ACHN (cell line): ENCODE measurements around the gene HPCAL4.

Experiments used
- DNase-seq: peaks from one replicate; pipeline ENCODE4 v3.0.0-alpha.2; 2015
- in situ Hi-C: cut with HindIII; loops from 2 replicates; pipeline ENCODE4 v1.10.0; 2017; ENCODE audit warnings: low sequenced_read_pairs, low pct_ligation_motif_present, low pct_unique_long_range_greater_than_20kb

HPCAL4 gene

GRCh38 chr1:39711104-39711965 lies 20.1 kb upstream of the HPCAL4 start:
- in situ Hi-C loops = no loop called here
- DNase-seq = no peak

DNA sequence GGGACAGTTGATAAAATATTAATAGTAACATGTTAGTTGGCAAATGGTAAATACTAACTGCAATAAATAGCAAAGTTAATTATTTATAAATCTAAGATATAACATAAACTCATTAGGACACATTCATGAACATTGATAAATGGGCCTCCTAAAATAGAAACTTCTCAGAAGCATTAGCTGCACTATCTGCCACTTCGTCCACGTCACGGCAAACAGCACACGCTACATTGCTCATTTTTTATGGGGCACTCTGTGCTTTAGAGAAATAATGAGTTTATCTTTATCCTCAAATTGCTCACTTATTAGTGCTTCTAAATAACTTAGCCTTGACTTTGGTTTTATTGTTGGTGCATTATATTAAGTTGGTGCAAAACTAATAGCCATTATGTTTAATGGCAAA lies 16.3 kb upstream of the HPCAL4 start:
- DNase-seq = no peak
- in situ Hi-C loops = no loop called here

DNA sequence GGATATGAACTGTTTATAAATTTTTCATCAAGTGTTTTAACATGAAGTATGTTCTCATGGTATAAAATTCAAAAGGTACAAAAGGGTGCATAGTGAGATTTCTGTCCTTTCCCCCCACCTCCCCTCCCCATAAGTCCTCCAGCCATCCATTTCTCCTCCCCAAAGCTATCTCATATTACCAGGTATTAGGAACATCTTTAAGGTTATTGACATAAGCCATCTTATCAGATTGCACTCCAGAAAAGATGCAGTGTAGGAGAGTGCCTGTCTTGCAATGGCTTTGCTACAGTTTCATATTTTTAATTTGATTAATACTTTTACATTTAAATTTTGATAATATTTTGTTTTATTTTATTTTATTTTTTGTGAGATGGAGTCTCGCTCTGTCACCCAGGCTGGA lies 13.5 kb upstream of the HPCAL4 start:
- no peak for DNase-seq

GRCh38 chr1:39701049-39701439 lies 9.8 kb upstream of the HPCAL4 start:
- in situ Hi-C loops = no loop called here
- no peak for DNase-seq

More for the DNA sequence above, 13.5 kb upstream of the HPCAL4 start:
- in situ Hi-C loops = no loop called here

- no peak for DNase-seq
- in situ Hi-C loops = no loop called here
Measured at GRCh38 chr1:39700348-39700747, 9.1 kb upstream of the HPCAL4 start.

DNA sequence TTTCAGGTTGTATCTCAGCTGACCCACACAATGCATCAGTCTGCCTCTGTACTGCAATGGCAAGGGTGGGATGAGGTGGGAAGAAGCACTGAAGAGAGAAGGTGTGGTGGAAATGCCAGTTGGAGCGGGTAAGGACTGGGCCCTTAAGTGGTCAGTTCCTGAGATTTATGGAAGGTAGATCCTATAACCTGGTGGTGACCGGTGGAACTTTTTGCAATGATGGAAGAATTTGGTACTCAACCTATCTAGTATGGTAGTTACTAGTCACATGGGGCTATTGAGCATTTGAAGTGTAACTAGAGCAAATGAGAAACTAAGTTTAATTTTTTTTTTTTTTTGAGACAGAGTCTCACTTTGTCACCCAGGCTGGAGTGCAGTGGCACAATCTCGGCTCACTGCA lies 8.2 kb upstream of the HPCAL4 start:
- DNase-seq = no peak
- in situ Hi-C loops = no loop called here

GRCh38 chr1:39698568-39698967 lies 7.3 kb upstream of the HPCAL4 start:
- DNase-seq = no peak
- in situ Hi-C loops = no loop called here

- in situ Hi-C loops = no loop called here
- no peak for DNase-seq
Measured at GRCh38 chr1:39696448-39696847, 5.2 kb upstream of the HPCAL4 start.

- DNase-seq = no peak
- in situ Hi-C loops = no loop called here
Measured at GRCh38 chr1:39695016-39695415, 3.8 kb upstream of the HPCAL4 start.

GRCh38 chr1:39694026-39694425 lies 2.8 kb upstream of the HPCAL4 start:
- in situ Hi-C loops = no loop called here

DNA sequence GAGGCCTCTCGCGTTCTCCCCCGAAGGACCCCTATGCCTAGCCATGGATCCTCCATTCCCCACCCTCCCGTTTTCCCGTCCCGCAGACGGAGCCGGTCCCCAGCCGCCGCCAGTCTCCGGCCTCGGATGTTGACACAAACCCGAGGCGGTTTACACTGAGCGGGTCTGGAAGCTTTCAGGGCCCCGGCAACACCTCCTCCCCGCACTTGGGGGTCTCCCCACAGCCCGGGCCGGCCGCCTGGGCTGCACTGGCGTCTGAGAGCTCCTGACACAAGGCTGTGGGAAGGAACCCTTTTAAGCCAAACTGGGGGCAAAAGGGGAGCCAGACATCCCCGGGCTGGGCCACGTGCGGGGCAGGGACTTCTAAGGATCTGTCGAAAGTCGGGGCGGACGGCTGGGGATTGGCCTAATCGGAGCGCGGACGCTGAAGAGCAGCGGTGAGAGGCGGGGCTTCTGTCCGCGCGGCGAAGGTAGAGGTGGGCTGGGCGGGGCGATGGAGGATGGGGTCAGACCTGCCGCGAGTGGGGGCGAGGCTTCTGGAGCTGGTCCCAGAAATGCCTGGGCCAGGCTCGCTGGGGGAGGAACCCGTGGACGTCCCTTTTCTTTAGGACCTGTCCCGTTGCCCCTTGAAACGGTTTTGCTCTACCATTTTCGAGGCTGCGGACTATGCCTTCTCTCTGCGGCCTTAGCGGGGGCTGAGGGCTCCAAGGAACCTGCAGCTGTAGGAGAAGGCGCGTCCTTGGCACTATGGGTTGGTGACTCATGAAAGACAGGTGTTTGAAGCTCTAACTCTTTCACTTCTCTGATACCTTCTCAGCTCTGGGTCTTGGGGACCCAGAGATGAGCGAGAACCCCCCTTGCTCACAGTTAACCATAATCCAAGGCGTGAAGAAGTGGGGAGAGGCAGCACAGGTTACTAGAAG lies 1.2 kb upstream of the HPCAL4 start:
- in situ Hi-C loops = no loop called here
- DNase-seq = no peak

More at GRCh38 chr1:39694026-39694425, 2.8 kb upstream of the HPCAL4 start:
- peak; percentile 18 for DNase-seq

- DNase-seq = no peak
Measured at GRCh38 chr1:39690794-39691382, 345 bp downstream of the HPCAL4 start.

GRCh38 chr1:39690225-39690624 lies 1.0 kb downstream of the HPCAL4 start:
- in situ Hi-C loops = no loop called here
- no peak for DNase-seq

More at GRCh38 chr1:39690794-39691382, 345 bp downstream of the HPCAL4 start:
- in situ Hi-C loops = no loop called here

- in situ Hi-C loops = no loop called here
Measured at GRCh38 chr1:39689635-39690034, 1.6 kb downstream of the HPCAL4 start.

GRCh38 chr1:39689214-39689613 lies 2.0 kb downstream of the HPCAL4 start:
- in situ Hi-C loops = no loop called here
- no peak for DNase-seq

More at GRCh38 chr1:39689635-39690034, 1.6 kb downstream of the HPCAL4 start:
- DNase-seq = no peak

DNA sequence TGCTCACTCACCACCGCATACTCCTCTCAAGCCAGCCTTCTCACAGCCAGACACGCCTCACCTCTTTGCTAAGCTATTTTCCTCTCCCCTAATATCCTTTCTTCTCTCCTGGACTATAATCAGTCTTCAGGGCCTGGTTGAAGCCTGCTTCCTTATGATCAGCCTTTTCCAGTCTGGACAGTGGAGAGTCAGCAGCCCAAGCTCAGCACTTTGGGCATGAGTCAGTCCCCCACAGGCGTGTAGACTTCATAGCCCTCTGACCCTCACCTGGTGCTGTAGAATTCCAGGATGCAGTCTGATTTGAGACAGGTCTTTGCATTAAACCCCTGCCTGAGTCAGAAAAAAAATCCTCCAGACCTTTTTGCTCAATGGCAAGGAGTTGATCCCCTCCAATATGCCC lies 2.5 kb downstream of the HPCAL4 start:
- in situ Hi-C loops = no loop called here
- DNase-seq = no peak

- in situ Hi-C loops = no loop called here
- no peak for DNase-seq
Measured at GRCh38 chr1:39687243-39687642, 4.0 kb downstream of the HPCAL4 start.

DNA sequence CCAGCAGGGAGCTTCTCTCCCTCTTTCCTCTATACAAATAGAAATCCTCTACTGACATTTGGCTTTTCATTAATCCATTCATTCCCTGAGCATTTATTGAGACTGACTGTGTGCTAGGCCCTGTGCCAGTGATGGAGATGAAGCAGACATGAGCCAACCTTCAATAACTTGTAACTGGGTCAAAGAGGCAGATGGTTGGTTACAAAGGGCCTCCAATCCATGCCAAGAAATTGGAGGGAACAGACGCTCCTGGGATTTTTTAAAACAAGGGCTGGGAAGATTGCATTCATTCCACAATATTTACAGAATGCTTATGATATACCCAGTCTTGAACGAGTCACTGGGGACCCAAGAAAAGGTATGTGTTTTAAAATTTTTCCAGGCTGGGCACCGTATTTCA lies 6.2 kb downstream of the HPCAL4 start:
- no peak for DNase-seq
- in situ Hi-C loops = no loop called here

- no peak for DNase-seq
- in situ Hi-C loops = no loop called here
Measured at GRCh38 chr1:39684313-39684664, 6.9 kb downstream of the HPCAL4 start.
